H9 (cell line): ENCODE results near the gene CARMIL3. TPM values are rescaled to one million over a fixed set of nuclear protein-coding genes. Genes with fewer than 3 reads are reported as not detected.

ENCODE experiments used
- DNase-seq: peaks from one replicate; pipeline ENCODE4 v3.0.0-alpha.2; 2017
- H2AFZ ChIP-seq: one replicate; pipeline ENCODE4 v1.6.1; 2013; ENCODE audit warnings: mild to moderate bottlenecking, low read length, control low read depth, moderate library complexity
- H2AK5ac ChIP-seq: 2 replicates; pipeline ENCODE4 v1.6.1; 2013; ENCODE audit warnings: low read length, control low read depth, mixed read lengths; ENCODE audit not compliant: insufficient read length
- H2BK120ac ChIP-seq: one replicate; pipeline ENCODE4 v1.6.1; 2013; ENCODE audit warnings: low read depth, mild to moderate bottlenecking, low read length, control low read depth, inconsistent platforms; ENCODE audit not compliant: poor library complexity, severe bottlenecking
- H2BK12ac ChIP-seq: 2 replicates; pipeline ENCODE4 v1.6.1; 2013; ENCODE audit warnings: low read length, control low read depth, mixed read lengths, low read depth; ENCODE audit not compliant: insufficient read length
- H2BK15ac ChIP-seq: 2 replicates; pipeline ENCODE4 v1.6.1; 2013; ENCODE audit warnings: low read depth, low read length, control low read depth
- H2BK20ac ChIP-seq: one replicate; pipeline ENCODE4 v1.6.1; 2013; ENCODE audit warnings: low read depth, mild to moderate bottlenecking, low read length, control low read depth, inconsistent platforms; ENCODE audit not compliant: poor library complexity, severe bottlenecking
- H2BK5ac ChIP-seq: 2 replicates; pipeline ENCODE4 v1.6.1; 2013; ENCODE audit warnings: low read length, control low read depth, mixed read lengths; ENCODE audit not compliant: insufficient read length
- H3K14ac ChIP-seq: 2 replicates; pipeline ENCODE4 v1.6.1; 2013; ENCODE audit warnings: low read length, control low read depth; ENCODE audit not compliant: insufficient read depth
- H3K18ac ChIP-seq: 2 replicates; pipeline ENCODE4 v1.6.1; 2013; ENCODE audit warnings: low read depth, mild to moderate bottlenecking, mixed read lengths, low read length, control low read depth; ENCODE audit not compliant: insufficient read length
- H3K23ac ChIP-seq: 2 replicates; pipeline ENCODE4 v1.6.1; 2013; ENCODE audit warnings: low read length, control low read depth, mixed read lengths, low read depth; ENCODE audit not compliant: insufficient read length
- H3K23me2 ChIP-seq: 2 replicates; pipeline ENCODE4 v1.6.1; 2013; ENCODE audit warnings: low read depth, mild to moderate bottlenecking, mixed read lengths, low read length, control low read depth; ENCODE audit not compliant: insufficient read length, poor library complexity, severe bottlenecking
- H3K27ac ChIP-seq: 2 replicates; pipeline ENCODE4 v1.5.1; 2013; ENCODE audit warnings: low read length, control low read depth, mixed read lengths, low read depth; ENCODE audit not compliant: insufficient read length
- H3K27me3 ChIP-seq: 2 replicates; pipeline ENCODE4 v1.6.1; 2013; ENCODE audit warnings: low read length, control low read depth, inconsistent platforms; ENCODE audit not compliant: insufficient read depth
- H3K4ac ChIP-seq: 2 replicates; pipeline ENCODE4 v1.6.1; 2013; ENCODE audit warnings: low read depth, mild to moderate bottlenecking, control low read depth, inconsistent platforms, low read length, moderate library complexity
- H3K4me1 ChIP-seq: 2 replicates; pipeline ENCODE4 v1.6.1; 2013; ENCODE audit warnings: low read length, control low read depth, inconsistent platforms; ENCODE audit not compliant: insufficient read depth
- H3K4me2 ChIP-seq: 2 replicates; pipeline ENCODE4 v1.6.1; 2013; ENCODE audit warnings: low read length, control low read depth, mixed read lengths; ENCODE audit not compliant: insufficient read length, insufficient read depth
- H3K56ac ChIP-seq: 2 replicates; pipeline ENCODE4 v1.6.1; 2013; ENCODE audit warnings: low read depth, mild to moderate bottlenecking, mixed read lengths, low read length, control low read depth; ENCODE audit not compliant: insufficient read length
- H3K79me1 ChIP-seq: 2 replicates; pipeline ENCODE4 v1.6.1; 2013; ENCODE audit warnings: low read depth, mild to moderate bottlenecking, moderate library complexity, low read length, control low read depth, inconsistent platforms; ENCODE audit not compliant: insufficient read depth, poor library complexity, severe bottlenecking
- H3K79me2 ChIP-seq: 2 replicates; pipeline ENCODE4 v1.6.1; 2013; ENCODE audit warnings: low read length, control low read depth, inconsistent platforms; ENCODE audit not compliant: insufficient read depth
- H3K9ac ChIP-seq: 2 replicates; pipeline ENCODE4 v1.6.1; 2013; ENCODE audit warnings: low read length, control low read depth, mixed read lengths; ENCODE audit not compliant: insufficient read length; ENCODE audit errors: extremely low read depth
- H3K9me3 ChIP-seq: one replicate; pipeline ENCODE4 v1.6.1; 2013; ENCODE audit warnings: low read depth, low read length, inconsistent platforms; ENCODE audit not compliant: control insufficient read depth
- H3T11ph ChIP-seq: one replicate; pipeline ENCODE4 v1.6.1; 2013; ENCODE audit warnings: mild to moderate bottlenecking, low read length, control low read depth, inconsistent platforms
- H4K20me1 ChIP-seq: one replicate; pipeline ENCODE4 v1.6.1; 2013; ENCODE audit not compliant: control insufficient read depth, insufficient read length, insufficient read depth
- H4K5ac ChIP-seq: 2 replicates; pipeline ENCODE4 v1.6.1; 2013; ENCODE audit warnings: low read depth, mild to moderate bottlenecking, mixed read lengths, low read length, control low read depth; ENCODE audit not compliant: insufficient read length
- H4K8ac ChIP-seq: replicated peaks from 2 replicates; pipeline ENCODE4 v1.6.1; 2013; ENCODE audit warnings: low read length, control low read depth, mixed read lengths, low read depth; ENCODE audit not compliant: insufficient read length
- H4K91ac ChIP-seq: 2 replicates; pipeline ENCODE4 v1.6.1; 2013; ENCODE audit warnings: low read depth, mild to moderate bottlenecking, moderate library complexity, mixed read lengths, low read length, control low read depth; ENCODE audit not compliant: insufficient read length
- H3K27ac Mint-ChIP-seq, 3 experiments: 2 replicates in 2 of 3; 3 replicates in 1 of 3; pipeline ENCODE4 v1.8.0; 2020 to 2021; ENCODE audit warnings: mixed read lengths in 3 of 3, mild to moderate bottlenecking in 1 of 3, moderate library complexity in 1 of 3
- H3K27me3 Mint-ChIP-seq: 2 replicates; pipeline ENCODE4 v1.8.0; 2021; ENCODE audit warnings: low read depth, mild to moderate bottlenecking, moderate library complexity, mixed read lengths
- H3K36me3 Mint-ChIP-seq, 3 experiments: 2 replicates in 2 of 3; 3 replicates in 1 of 3; pipeline ENCODE4 v1.8.0; 2020 to 2021; ENCODE audit warnings: low read depth in 3 of 3, mixed read lengths in 3 of 3; ENCODE audit not compliant: insufficient read depth in 1 of 3
- H3K4me1 Mint-ChIP-seq, 2 experiments: 2 replicates each; pipeline ENCODE4 v1.8.0; 2020; ENCODE audit warnings: mixed read lengths in 2 of 2
- H3K4me3 Mint-ChIP-seq, 2 experiments: 2 replicates in 1 of 2; 3 replicates in 1 of 2; pipeline ENCODE4 v1.8.0; 2020 to 2021; ENCODE audit warnings: mild to moderate bottlenecking in 2 of 2, mixed read lengths in 2 of 2, moderate library complexity in 1 of 2
- H3K9me3 Mint-ChIP-seq, 2 experiments: 2 replicates in 1 of 2; 3 replicates in 1 of 2; pipeline ENCODE4 v1.8.0; 2020; ENCODE audit warnings: mild to moderate bottlenecking in 2 of 2, mixed read lengths in 2 of 2, moderate library complexity in 1 of 2
- WGBS: extraction: QIAGEN DNeasy Blood & Tissue Kit; methylation state at CpG from one replicate; pipeline ENCODE4 v1.1.7; 2013; ENCODE audit warnings: missing lambda C conversion rate, low lambda C conversion rate, mixed read lengths; ENCODE audit not compliant: insufficient read length; ENCODE audit errors: extremely low coverage; 5-methylcytosine and 5-hydroxymethylcytosine counted together
- total RNA-seq: library from RNA; stranded (reverse); gene quantifications from 2 replicates; pipeline ENCODE4 v1.2.1, GENCODE V29; 2021
- TF ChIP-seq, protein P1 (sequence below): fragments of 200-600 bp; sonication (generic); conservative IDR thresholded peaks from 3 replicates; pipeline ENCODE4 v1.8.0; 2021; ENCODE audit warnings: antibody characterized with exemption, mild to moderate bottlenecking

CARMIL3 gene
- total RNA-seq, 1 experiment from 2014 or later: 5.8 TPM

DNA sequence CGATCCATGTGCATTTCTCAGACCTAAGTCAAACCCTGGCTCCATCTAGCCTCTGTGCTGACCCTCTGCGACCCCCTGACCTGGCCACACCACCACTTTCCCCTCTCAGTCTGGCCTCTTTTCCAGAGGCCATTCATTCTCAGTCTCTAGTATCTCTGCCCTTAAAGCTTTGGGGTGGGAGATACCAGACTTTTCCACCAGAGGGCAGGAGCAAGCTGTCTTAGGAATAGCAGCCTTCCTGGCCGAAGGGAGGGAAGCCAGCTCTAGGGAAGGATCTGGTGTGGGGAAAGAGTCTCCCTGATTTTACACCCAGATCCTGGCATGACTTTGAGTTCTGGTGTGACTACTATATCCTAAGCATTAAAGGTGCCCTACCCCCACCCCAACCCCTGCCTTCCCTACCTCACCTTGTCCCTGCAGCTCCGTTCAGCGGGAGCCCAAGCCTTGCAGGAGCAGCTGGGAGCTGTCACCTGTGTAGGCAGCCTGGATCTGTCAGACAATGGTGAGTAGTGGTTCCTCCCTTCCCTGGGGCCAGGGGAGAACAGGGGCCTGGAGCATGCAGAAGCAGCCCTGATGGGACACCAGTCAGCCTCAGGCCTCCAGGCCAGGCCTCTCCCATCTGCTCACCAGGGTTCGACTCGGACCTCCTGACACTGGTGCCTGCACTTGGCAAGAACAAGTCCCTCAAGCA lies 6.6 kb downstream of the CARMIL3 start:
- no peak overlapping the region for H4K5ac ChIP-seq
- H3K79me2 ChIP-seq: no peaks in the 10 kb centered on the region
- H3K36me3 Mint-ChIP-seq: peaks cover 3 to 9% (median 7%) of the 10 kb centered on the region in 3 experiments; a peak in 6 of 7 replicates
- H4K20me1 ChIP-seq: peaks cover 2% of the 10 kb centered on the region
- no peak overlapping the region for H3K4me2 ChIP-seq
- no peak overlapping the region for H2BK5ac ChIP-seq
- DNase-seq: no peak
- no peaks in the 10 kb centered on the region for H3K9me3 ChIP-seq
- H3T11ph ChIP-seq: no peak overlapping the region
- no peak overlapping the region for H2BK12ac ChIP-seq
- H3K14ac ChIP-seq: no peak overlapping the region
- no peak overlapping the region for H2BK120ac ChIP-seq
- no peak overlapping the region for H2BK15ac ChIP-seq
- peaks cover 2 to 8% of the 10 kb centered on the region in 2 experiments; a peak in 3 of 4 replicates for H3K4me1 Mint-ChIP-seq
- no peak overlapping the region for H3K56ac ChIP-seq
- H3K79me1 ChIP-seq: no peaks in the 10 kb centered on the region
- H3K4ac ChIP-seq: no peak overlapping the region
- H3K18ac ChIP-seq: no peak overlapping the region
- no peaks in the 10 kb centered on the region for H3K9me3 Mint-ChIP-seq
- no peak overlapping the region; a peak in 1 of 5 replicates for H3K4me3 Mint-ChIP-seq
- no peak overlapping the region for H4K91ac ChIP-seq
- no peak overlapping the region for H2AK5ac ChIP-seq
- WGBS: no CpG with 5 or more reads among the region's 7 CpGs
- TF ChIP-seq, protein P1, sequence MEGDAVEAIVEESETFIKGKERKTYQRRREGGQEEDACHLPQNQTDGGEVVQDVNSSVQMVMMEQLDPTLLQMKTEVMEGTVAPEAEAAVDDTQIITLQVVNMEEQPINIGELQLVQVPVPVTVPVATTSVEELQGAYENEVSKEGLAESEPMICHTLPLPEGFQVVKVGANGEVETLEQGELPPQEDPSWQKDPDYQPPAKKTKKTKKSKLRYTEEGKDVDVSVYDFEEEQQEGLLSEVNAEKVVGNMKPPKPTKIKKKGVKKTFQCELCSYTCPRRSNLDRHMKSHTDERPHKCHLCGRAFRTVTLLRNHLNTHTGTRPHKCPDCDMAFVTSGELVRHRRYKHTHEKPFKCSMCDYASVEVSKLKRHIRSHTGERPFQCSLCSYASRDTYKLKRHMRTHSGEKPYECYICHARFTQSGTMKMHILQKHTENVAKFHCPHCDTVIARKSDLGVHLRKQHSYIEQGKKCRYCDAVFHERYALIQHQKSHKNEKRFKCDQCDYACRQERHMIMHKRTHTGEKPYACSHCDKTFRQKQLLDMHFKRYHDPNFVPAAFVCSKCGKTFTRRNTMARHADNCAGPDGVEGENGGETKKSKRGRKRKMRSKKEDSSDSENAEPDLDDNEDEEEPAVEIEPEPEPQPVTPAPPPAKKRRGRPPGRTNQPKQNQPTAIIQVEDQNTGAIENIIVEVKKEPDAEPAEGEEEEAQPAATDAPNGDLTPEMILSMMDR: peak; percentile 69
- no peak overlapping the region for H2AFZ ChIP-seq
- H3K23ac ChIP-seq: no peak overlapping the region
- H3K4me1 ChIP-seq: no peaks in the 10 kb centered on the region
- no peaks in the 10 kb centered on the region for H3K23me2 ChIP-seq
- peak overlapping the region in 2 of 3 experiments; percentile 89 to 93; a peak in 3 of 7 replicates for H3K27ac Mint-ChIP-seq
- no peak overlapping the region for H2BK20ac ChIP-seq
- H3K27me3 ChIP-seq: no peaks in the 10 kb centered on the region
- H3K9ac ChIP-seq: no peak overlapping the region
- H3K27me3 Mint-ChIP-seq: peaks cover 3% of the 10 kb centered on the region
- no peak overlapping the region for H3K27ac ChIP-seq
- no peak overlapping the region for H4K8ac ChIP-seq
